Tibial nerve (tissue), 3 donors: ENCODE results near the gene CHPF.

ENCODE experiments used
- EP300 ChIP-seq, 2 donors: sonication (generic); formaldehyde crosslinking; IDR thresholded peaks; one replicate each; pipeline ENCODE4 v1.6.1; 2017; ENCODE audit warnings: antibody characterized with exemption in 2 of 2, mild to moderate bottlenecking in 1 of 2
- POLR2A ChIP-seq, 2 donors: fragments of 450-650 bp; IDR thresholded peaks; one replicate each; pipeline ENCODE4 v1.6.1; 2017; ENCODE audit warnings: antibody characterized with exemption in 2 of 2, mild to moderate bottlenecking in 2 of 2, moderate library complexity in 2 of 2

DNA sequence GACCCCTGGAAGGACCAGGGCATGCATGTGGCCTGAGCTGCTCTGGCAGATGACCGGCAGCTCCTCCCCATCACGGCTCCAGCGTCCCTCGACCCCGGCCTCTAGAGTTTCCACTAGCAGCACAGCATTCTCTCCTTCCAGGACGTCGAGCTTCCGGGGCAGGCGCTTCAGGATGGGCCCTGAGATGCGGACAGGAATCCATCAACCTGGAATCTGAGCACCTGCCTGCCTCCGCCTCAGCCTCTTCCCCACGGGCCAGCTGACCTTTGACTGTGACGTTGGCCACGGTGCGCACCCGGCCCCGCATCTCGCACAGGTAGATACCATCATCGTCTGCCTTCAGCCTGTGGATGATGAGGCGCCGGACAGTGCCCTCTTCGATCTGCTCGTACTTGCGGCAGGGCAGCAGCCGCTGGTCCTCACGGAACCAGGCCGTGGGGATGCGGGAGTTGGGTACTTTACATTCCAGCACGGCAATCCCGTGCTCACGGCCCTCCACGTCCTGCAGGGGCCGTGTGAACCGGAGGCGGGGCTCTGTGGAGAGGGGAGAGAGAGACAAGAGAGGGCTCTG, 24.3 kb upstream of the CHPF start:
- TF ChIP-seq EP300 (IDR thresholded peaks at IDR 0.05) (no peak), POLR2A (IDR thresholded peaks at IDR 0.05) (no peak)
